ENCODE data around the gene RAB7A. TPM values are rescaled to one million over a fixed set of nuclear protein-coding genes. Genes with fewer than 3 reads are reported as not detected.

RAB7A gene
- total RNA-seq, 1 donor from 2014 or later: 149 TPM

DNA sequence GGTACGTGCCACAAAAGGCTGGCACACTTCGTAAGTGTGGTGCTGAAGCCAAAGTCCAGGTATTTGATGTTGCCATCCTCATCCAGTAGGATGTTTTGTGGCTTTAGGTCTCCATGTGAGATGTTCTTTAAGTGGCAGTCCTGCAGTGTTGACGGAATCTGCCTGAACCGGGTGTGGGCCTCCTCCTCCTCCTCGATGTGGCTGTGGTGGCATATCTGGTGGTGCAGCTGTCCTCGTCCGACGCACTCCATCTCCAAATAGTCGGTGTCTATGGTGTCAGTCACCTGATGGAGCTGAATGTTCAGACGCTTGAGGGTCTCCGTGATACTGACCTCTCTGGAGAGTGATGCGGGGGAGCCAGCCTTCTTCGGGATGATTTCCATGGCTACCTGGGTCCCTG lies 123.0 kb downstream of the RAB7A start:
- Mint-ChIP-seq H3K27me3 (ENCODE audit: low read depth) (no peaks in the 10 kb centered on the region), H3K4me3 (no peak overlapping the region), H3K36me3 (ENCODE audit: low read depth) (no peaks in the 10 kb centered on the region), H3K4me1 (peaks cover 13% of the 10 kb centered on the region), H3K9me3 (no peaks in the 10 kb centered on the region), H3K27ac (ENCODE audit: unreplicated experiment) (no peak overlapping the region)
- DNase-seq (ENCODE audit: low read depth, low spot score): no peak
- TF ChIP-seq, protein P1, sequence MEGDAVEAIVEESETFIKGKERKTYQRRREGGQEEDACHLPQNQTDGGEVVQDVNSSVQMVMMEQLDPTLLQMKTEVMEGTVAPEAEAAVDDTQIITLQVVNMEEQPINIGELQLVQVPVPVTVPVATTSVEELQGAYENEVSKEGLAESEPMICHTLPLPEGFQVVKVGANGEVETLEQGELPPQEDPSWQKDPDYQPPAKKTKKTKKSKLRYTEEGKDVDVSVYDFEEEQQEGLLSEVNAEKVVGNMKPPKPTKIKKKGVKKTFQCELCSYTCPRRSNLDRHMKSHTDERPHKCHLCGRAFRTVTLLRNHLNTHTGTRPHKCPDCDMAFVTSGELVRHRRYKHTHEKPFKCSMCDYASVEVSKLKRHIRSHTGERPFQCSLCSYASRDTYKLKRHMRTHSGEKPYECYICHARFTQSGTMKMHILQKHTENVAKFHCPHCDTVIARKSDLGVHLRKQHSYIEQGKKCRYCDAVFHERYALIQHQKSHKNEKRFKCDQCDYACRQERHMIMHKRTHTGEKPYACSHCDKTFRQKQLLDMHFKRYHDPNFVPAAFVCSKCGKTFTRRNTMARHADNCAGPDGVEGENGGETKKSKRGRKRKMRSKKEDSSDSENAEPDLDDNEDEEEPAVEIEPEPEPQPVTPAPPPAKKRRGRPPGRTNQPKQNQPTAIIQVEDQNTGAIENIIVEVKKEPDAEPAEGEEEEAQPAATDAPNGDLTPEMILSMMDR (conservative IDR thresholded peaks at IDR 0.05): no peak

DNA sequence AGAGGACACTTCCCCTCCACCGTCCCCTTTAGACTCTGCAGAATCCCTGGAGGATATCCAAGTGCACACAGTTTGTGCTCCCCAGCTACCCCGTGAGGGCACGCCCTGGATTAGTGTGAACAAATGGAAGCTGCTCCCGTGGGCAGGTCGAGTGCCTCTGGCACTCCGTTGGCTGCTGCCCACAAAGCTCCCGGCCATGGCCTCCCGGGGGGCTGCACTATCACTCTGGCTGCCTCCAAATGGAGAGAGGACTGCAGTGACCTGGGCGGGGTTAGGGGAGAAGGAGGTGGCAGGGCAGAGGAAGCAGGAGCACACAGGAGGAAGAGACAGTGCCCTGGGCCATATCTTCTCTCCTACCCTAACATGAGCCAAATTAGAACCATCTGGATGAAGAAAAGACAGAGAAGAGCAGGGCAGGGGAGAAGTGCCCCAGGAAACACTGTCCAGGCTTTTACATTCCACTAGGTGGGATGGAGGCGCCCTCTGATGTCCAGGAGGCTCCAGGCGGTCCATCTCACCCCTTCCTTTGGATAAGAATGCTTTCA lies 124.0 kb downstream of the RAB7A start:
- DNase-seq (ENCODE audit: low read depth, low spot score): no peak
- H3K4me1 Mint-ChIP-seq: peaks cover 11% of the 10 kb centered on the region

DNA sequence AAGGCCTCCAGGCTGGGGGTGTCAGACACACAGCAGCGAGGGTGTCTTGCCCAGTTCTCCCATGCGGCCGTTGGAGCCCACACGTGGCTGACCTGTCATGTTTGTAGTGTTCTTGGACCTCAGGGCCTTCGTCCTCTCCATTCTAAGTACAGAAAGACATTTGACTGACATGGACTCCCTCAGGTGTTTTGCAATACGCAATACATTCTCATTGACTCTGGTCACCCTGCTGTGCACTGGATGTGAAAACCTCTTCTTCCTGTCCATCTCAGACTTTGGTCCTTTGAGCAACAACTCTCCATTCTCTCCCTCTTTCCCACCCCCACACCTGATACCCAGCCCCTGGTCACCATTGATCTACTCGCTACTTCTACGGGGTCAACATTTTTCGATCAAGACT lies 124.6 kb downstream of the RAB7A start:
- peaks cover 3% of the 10 kb centered on the region for H3K9me3 Mint-ChIP-seq

More for the DNA sequence above, 124.0 kb downstream of the RAB7A start:
- H3K27ac Mint-ChIP-seq (ENCODE audit: unreplicated experiment): no peak overlapping the region
- H3K27me3 Mint-ChIP-seq (ENCODE audit: low read depth): no peaks in the 10 kb centered on the region
- TF ChIP-seq, protein P1 (conservative IDR thresholded peaks at IDR 0.05): no peak
- peaks cover 4% of the 10 kb centered on the region for H3K36me3 Mint-ChIP-seq (ENCODE audit: low read depth)
- peaks cover 3% of the 10 kb centered on the region for H3K9me3 Mint-ChIP-seq
- H3K4me3 Mint-ChIP-seq: no peak overlapping the region

DNA sequence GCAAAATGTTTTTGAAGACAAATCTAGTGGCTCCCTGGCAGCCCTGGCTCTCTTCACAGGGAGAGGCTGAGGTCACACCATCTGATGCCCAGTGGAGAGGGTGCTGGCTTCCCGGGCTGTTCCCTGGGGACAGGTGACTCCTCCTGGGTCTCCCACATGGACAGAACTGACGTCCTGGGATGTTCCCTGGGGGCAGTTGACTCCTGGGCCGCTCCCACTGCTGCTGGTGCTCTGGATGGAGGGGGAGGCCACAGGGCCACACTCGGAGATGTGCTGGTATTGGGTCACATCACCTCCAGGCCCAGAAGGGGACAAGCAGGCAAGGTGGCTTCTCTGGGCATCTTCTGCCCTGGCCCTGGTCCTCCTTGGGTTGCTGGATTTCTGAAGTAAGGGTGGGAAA lies 125.6 kb downstream of the RAB7A start:
- no peaks in the 10 kb centered on the region for H3K27me3 Mint-ChIP-seq (ENCODE audit: low read depth)
- peaks cover 6% of the 10 kb centered on the region for H3K9me3 Mint-ChIP-seq
- H3K4me3 Mint-ChIP-seq: no peak overlapping the region
- TF ChIP-seq, protein P1 (conservative IDR thresholded peaks at IDR 0.05): no peak
- DNase-seq (ENCODE audit: low read depth, low spot score): no peak
- H3K27ac Mint-ChIP-seq (ENCODE audit: unreplicated experiment): no peak overlapping the region
- peaks cover 11% of the 10 kb centered on the region for H3K36me3 Mint-ChIP-seq (ENCODE audit: low read depth)
- no peaks in the 10 kb centered on the region for H3K4me1 Mint-ChIP-seq

More for the DNA sequence above, 124.6 kb downstream of the RAB7A start:
- no peak overlapping the region for H3K27ac Mint-ChIP-seq (ENCODE audit: unreplicated experiment)
- no peaks in the 10 kb centered on the region for H3K27me3 Mint-ChIP-seq (ENCODE audit: low read depth)
- H3K36me3 Mint-ChIP-seq (ENCODE audit: low read depth): peaks cover 9% of the 10 kb centered on the region
- H3K4me3 Mint-ChIP-seq: no peak overlapping the region
- peaks cover 6% of the 10 kb centered on the region for H3K4me1 Mint-ChIP-seq
- TF ChIP-seq, protein P1 (conservative IDR thresholded peaks at IDR 0.05): no peak
- DNase-seq (ENCODE audit: low read depth, low spot score): no peak

DNA sequence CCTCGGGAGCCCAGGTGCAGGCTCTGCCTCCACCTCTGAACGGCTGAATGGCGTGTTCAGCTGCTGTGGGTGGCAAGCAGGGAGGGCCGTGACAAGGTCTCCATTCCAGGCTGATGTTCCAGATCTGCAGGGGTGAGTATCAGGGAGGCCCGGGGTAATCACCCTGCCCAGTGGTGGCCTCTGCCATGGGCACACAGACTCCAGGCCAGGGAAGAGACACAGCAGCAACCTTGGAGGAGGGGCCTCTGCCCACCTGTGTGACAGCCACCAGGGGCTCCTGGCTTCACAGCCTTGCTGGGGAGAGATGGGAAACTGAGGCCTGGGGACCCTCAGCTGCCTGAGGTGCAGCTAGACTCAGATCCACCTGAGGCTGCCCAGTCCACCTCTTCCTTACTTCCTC lies 127.8 kb downstream of the RAB7A start:
- peaks cover 11% of the 10 kb centered on the region for H3K4me1 Mint-ChIP-seq
- no peak overlapping the region for H3K4me3 Mint-ChIP-seq
- no peaks in the 10 kb centered on the region for H3K27me3 Mint-ChIP-seq (ENCODE audit: low read depth)
- DNase-seq (ENCODE audit: low read depth, low spot score): no peak
- peaks cover 10% of the 10 kb centered on the region for H3K9me3 Mint-ChIP-seq
- no peak overlapping the region for H3K27ac Mint-ChIP-seq (ENCODE audit: unreplicated experiment)
- peaks cover 19% of the 10 kb centered on the region for H3K36me3 Mint-ChIP-seq (ENCODE audit: low read depth)
- TF ChIP-seq, protein P1 (conservative IDR thresholded peaks at IDR 0.05): no peak

Measured in neural crest cell (in vitro differentiated cells).